ENCODE results near the gene PTEN.
A peak's percentile ranks its signal among the peaks of the same experiment; 100 is the strongest.

DNA sequence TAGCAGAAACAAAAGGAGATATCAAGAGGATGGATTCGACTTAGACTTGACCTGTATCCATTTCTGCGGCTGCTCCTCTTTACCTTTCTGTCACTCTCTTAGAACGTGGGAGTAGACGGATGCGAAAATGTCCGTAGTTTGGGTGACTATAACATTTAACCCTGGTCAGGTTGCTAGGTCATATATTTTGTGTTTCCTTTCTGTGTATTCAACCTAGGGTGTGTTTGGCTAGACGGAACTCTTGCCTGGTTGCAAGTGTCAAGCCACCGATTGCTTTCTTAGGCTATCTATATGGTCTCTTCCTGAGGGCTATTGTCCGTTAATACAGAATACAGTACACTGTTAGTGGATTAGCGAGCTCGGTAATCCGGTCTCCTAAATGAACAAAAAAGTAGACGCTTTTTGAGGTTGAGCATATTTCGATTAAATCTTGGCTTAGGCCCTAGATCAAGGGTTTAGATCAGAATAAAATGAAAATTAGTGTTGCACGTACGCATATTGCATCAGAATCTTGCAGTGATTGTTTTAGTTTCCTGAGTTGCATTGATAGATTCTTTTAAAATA lies 1.2 kb downstream of the PTEN start:
- peak; percentile 47; the same call in 1 of the 2 replicates for TF ChIP-seq POLR2A (IDR thresholded peaks at IDR 0.05; ENCODE audit: low read depth, low read length)
- no peak for TF ChIP-seq SPI1 (IDR thresholded peaks at IDR 0.05; ENCODE audit: low read depth, low read length)
- peak; percentile 34; the same call in 1 of the 2 replicates for TF ChIP-seq POLR2AphosphoS5 (IDR thresholded peaks at IDR 0.05; ENCODE audit: low read depth, low read length)
- TF ChIP-seq TAF1 (IDR thresholded peaks at IDR 0.05; ENCODE audit: low read depth, low read length) = peak; percentile 32; the same call in 1 of the 2 replicates
